HEK293 (cell line): ENCODE measurements around the gene MAGI1.

Source experiments
- ATF2 ChIP-seq: fragments of 450-650 bp; formaldehyde crosslinking; IDR thresholded peaks from 2 replicates; pipeline ENCODE4 v1.5.1; 2016; ENCODE audit warnings: missing biosample characterization, missing genetic modification characterization, low read depth
- CTCF ChIP-seq: fragments of 450-650 bp; formaldehyde crosslinking; IDR thresholded peaks from 2 replicates; pipeline ENCODE4 v1.5.1; 2016; ENCODE audit warnings: missing biosample characterization, missing genetic modification characterization
- ZNF202 ChIP-seq: fragments of 450-650 bp; formaldehyde crosslinking; IDR thresholded peaks from 2 replicates; pipeline ENCODE4 v1.5.1; 2016; ENCODE audit warnings: missing biosample characterization, missing genetic modification characterization, borderline replicate concordance
- ZNF223 ChIP-seq: fragments of 450-650 bp; formaldehyde crosslinking; IDR thresholded peaks from 2 replicates; pipeline ENCODE4 v1.5.1; 2016; ENCODE audit warnings: missing biosample characterization, missing genetic modification characterization

GRCh38 chr3:65607101-65607500 lies 431.6 kb downstream of the MAGI1 start:
- TF ChIP-seq CTCF (tag by site-specific recombination) = no peak
- TF ChIP-seq ZNF202 (tag by site-specific recombination) = no peak
- TF ChIP-seq ATF2 (tag by site-specific recombination) = no peak
- TF ChIP-seq ZNF223 (tag by site-specific recombination) = no peak
